HepG2 (cell line): ENCODE measurements around the gene PLET1.
A peak's percentile ranks its signal among the peaks of the same experiment; 100 is the strongest.

ENCODE experiments used
- CTCF ChIP-seq: sonication (generic); formaldehyde crosslinking; IDR thresholded peaks from 2 replicates; pipeline ENCODE4 v1.5.0; 2020; ENCODE audit warnings: mild to moderate bottlenecking, missing genetic modification reagents, moderate library complexity
- HIC2 ChIP-seq: sonication (generic); formaldehyde crosslinking; IDR thresholded peaks from 2 replicates; pipeline ENCODE4 v1.9.0; 2022; ENCODE audit warnings: low read depth, missing genetic modification reagents
- LRRFIP1 ChIP-seq: sonication (generic); formaldehyde crosslinking; conservative IDR thresholded peaks from 2 replicates; pipeline ENCODE4 v1.4.0; 2020; ENCODE audit warnings: missing genetic modification reagents
- SETDB1 ChIP-seq: sonication (generic); formaldehyde crosslinking; IDR thresholded peaks from 2 replicates; pipeline ENCODE4 v1.5.1; 2020; ENCODE audit warnings: missing genetic modification reagents, mild to moderate bottlenecking, borderline replicate concordance
- ZNF253 ChIP-seq: sonication (generic); formaldehyde crosslinking; IDR thresholded peaks from 2 replicates; pipeline ENCODE4 v1.8.0; 2022; ENCODE audit warnings: mild to moderate bottlenecking, missing genetic modification reagents, borderline replicate concordance
- ZNF740 ChIP-seq: sonication (generic); formaldehyde crosslinking; IDR thresholded peaks from 2 replicates; pipeline ENCODE4 v1.4.0; 2020; ENCODE audit warnings: missing genetic modification reagents

GRCh38 chr11:112219476-112220232 lies 41.0 kb downstream of the PLET1 start:
- no peak for TF ChIP-seq ZNF740
- no peak for TF ChIP-seq SETDB1 (CRISPR knock-in tag)
- TF ChIP-seq ZNF253 (CRISPR knock-in tag), result no peak
- no peak for TF ChIP-seq LRRFIP1
- TF ChIP-seq HIC2 (CRISPR knock-in tag), result no peak
- peak; percentile 91 for TF ChIP-seq CTCF (CRISPR knock-in tag)
